ENCODE results near the gene MFAP1. TPM values are rescaled to one million over a fixed set of nuclear protein-coding genes. Genes with fewer than 3 reads are reported as not detected.
A peak's percentile ranks its signal among the peaks of the same experiment; 100 is the strongest.
"Not testable (repeated sequence)": the region's sequence is repeated elsewhere in the genome, so short reads cannot be mapped to it uniquely, and the experiment has no call there.

MFAP1 gene
- 49.3 and 51.3 TPM in 2 replicates for total RNA-seq

- Mint-ChIP-seq H3K27ac (peak within 1 kb of the TSS; percentile 98), H3K4me1 (peaks cover 38% of the 10 kb centered on the region), H3K9me3 (peaks cover 5% of the 10 kb centered on the region), H3K27me3 (no peaks in the 10 kb centered on the region), H3K36me3 (ENCODE audit: low read depth) (peaks cover 33% of the 10 kb centered on the region), H3K4me3 (peak within 1 kb of the TSS; percentile 92)
- intact Hi-C loops (cut with micrococcal nuclease), result loop anchor here (1.0 to 10.0 kb wide), 4 partner anchors 24 to 900 kb away; partner anchors contain the start of genes HYPK and SERINC4
- peak; percentile 97 for DNase-seq
Measured at GRCh38 chr15:43824302-43825246, at the start of gene MFAP1. MFAP1 (minus strand) TSS chr15:43824690; CDS start chr15:43824569, 121 bp downstream.

DNA sequence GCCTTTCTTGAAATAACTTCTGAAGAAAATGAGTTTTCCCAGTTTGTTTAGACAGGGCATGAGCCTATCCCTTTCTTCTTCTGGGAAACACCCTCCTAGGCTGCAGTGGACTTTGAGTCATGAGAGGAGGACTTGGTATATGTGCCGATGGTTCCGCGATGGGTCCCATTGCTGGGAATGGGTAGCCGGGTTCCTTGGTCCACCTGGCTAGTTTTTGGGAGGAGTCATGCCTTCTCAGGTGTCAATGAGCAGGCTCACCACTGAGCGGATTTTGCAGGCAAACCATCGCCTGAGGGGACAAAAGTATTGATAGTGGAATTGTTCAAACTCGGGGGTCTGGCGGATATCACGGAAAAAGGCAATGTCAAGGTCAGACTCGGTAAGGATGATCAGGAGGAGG lies 49.2 kb upstream of the MFAP1 start:
- H3K9me3 Mint-ChIP-seq, result no peaks in the 10 kb centered on the region
- H3K4me1 Mint-ChIP-seq, result peaks cover 2% of the 10 kb centered on the region
- no peak overlapping the region for H3K27ac Mint-ChIP-seq
- H3K4me3 Mint-ChIP-seq, result no peak overlapping the region
- peaks cover 41% of the 10 kb centered on the region for H3K36me3 Mint-ChIP-seq (ENCODE audit: low read depth)
- intact Hi-C loops (cut with micrococcal nuclease), result no loop called here
- DNase-seq, result no peak
- H3K27me3 Mint-ChIP-seq, result no peaks in the 10 kb centered on the region

DNA sequence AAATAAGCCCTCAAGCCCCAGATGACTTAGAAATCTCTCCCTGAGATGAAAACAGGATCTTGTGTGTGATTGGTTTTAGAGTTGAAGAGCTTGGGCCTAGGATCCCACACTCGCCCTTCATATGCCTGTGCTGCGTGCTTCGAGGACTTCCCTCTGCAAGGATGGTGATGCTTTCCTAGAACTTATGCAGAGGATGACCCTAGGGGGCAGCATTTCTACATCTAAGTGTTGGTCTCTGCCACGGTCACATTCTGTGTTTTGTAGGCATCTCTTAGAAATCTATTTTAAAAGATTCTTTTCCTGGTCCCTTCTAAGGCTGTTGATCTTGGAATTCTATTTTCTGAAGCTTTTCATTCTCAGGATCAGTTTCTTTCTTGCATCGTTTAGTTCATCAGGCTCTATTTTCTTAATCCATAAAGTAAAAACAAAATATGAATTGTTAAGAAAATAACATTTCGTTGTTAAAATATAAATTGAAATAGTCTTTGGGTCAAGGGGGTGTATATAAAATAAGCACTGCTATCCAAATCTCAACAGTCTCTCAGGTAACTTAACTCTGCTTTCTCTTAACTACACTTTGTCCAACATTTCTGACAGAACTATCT lies 48.0 kb upstream of the MFAP1 start:
- Mint-ChIP-seq H3K4me3 (no peak overlapping the region), H3K36me3 (ENCODE audit: low read depth) (peaks cover 43% of the 10 kb centered on the region), H3K27me3 (no peaks in the 10 kb centered on the region), H3K9me3 (no peaks in the 10 kb centered on the region), H3K4me1 (peaks cover 3% of the 10 kb centered on the region), H3K27ac (no peak overlapping the region)
- intact Hi-C loops (cut with micrococcal nuclease), result no loop called here
- peak; percentile 68 for DNase-seq

DNA sequence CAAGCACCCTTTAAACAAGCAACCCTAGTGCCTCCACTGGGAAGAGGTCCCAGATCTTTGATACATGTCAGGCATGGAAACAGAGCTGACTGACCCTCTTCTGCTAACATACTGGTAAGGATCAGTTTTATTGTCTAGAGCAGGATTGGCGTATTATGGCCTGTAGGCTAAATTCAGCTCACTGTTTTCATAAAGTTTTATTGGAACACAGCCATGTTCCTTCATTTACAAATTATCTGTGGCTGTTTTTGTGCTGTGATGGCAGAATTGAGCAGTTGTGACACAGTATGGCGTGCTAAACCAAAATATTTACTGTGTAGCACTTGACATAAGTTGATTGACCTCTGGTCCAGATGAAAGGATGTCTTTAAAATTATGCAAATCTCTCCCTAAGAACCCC lies 47.3 kb upstream of the MFAP1 start:
- H3K4me3 Mint-ChIP-seq, result no peak overlapping the region
- H3K9me3 Mint-ChIP-seq, result no peaks in the 10 kb centered on the region
- H3K27ac Mint-ChIP-seq, result no peak overlapping the region
- peaks cover 4% of the 10 kb centered on the region for H3K4me1 Mint-ChIP-seq
- peaks cover 44% of the 10 kb centered on the region for H3K36me3 Mint-ChIP-seq (ENCODE audit: low read depth)
- no peak for DNase-seq
- intact Hi-C loops (cut with micrococcal nuclease), result no loop called here
- no peaks in the 10 kb centered on the region for H3K27me3 Mint-ChIP-seq

GRCh38 chr15:43868406-43868805 lies 43.9 kb upstream of the MFAP1 start:
- H3K27ac Mint-ChIP-seq, result no peak overlapping the region
- intact Hi-C loops (cut with micrococcal nuclease), result no loop called here
- DNase-seq, result no peak
- H3K9me3 Mint-ChIP-seq, result no peaks in the 10 kb centered on the region
- H3K4me3 Mint-ChIP-seq, result no peak overlapping the region
- H3K4me1 Mint-ChIP-seq, result peaks cover 4% of the 10 kb centered on the region
- peaks cover 40% of the 10 kb centered on the region for H3K36me3 Mint-ChIP-seq (ENCODE audit: low read depth)
- no peaks in the 10 kb centered on the region for H3K27me3 Mint-ChIP-seq

- H3K27me3 Mint-ChIP-seq, result no peaks in the 10 kb centered on the region
- no peaks in the 10 kb centered on the region for H3K9me3 Mint-ChIP-seq
- H3K27ac Mint-ChIP-seq, result no peak overlapping the region
- no peak for DNase-seq
- no peak overlapping the region for H3K4me3 Mint-ChIP-seq
- intact Hi-C loops (cut with micrococcal nuclease), result no loop called here
- peaks cover 36% of the 10 kb centered on the region for H3K36me3 Mint-ChIP-seq (ENCODE audit: low read depth)
- H3K4me1 Mint-ChIP-seq, result peaks cover 2% of the 10 kb centered on the region
Measured at GRCh38 chr15:43867096-43867495, 42.6 kb upstream of the MFAP1 start.

GRCh38 chr15:43866636-43867035 lies 42.1 kb upstream of the MFAP1 start:
- DNase-seq, result not testable (repeated sequence)

DNA sequence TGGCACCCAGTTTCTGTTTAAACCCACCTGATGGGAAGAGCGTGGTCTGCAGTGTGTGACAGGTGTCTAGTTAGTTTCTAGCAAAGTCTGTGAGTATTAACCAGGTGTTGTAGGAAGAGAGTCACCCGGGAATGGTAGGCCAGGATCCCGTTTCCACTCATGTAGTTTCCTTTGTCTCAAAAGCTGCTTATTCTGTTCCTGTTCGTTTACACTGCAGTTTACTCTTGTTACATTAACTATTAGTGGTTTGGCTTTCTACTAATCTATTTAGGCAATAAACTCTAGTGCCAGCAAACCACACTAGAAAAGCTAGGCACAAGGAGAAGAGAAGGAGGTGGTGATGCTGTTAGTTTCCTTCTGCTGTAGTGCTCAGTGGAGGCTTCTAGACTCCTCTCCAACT lies 35.1 kb upstream of the MFAP1 start:
- Mint-ChIP-seq H3K4me3 (no peak overlapping the region), H3K36me3 (ENCODE audit: low read depth) (peaks cover 55% of the 10 kb centered on the region), H3K27ac (no peak overlapping the region), H3K4me1 (peaks cover 7% of the 10 kb centered on the region), H3K9me3 (no peaks in the 10 kb centered on the region), H3K27me3 (no peaks in the 10 kb centered on the region)
- intact Hi-C loops (cut with micrococcal nuclease), result no loop called here
- no peak for DNase-seq

More at GRCh38 chr15:43866636-43867035, 42.1 kb upstream of the MFAP1 start:
- H3K4me1 Mint-ChIP-seq; H3K27me3 Mint-ChIP-seq; H3K9me3 Mint-ChIP-seq; intact Hi-C loops (cut with micrococcal nuclease); H3K27ac Mint-ChIP-seq; H3K4me3 Mint-ChIP-seq: not testable (repeated sequence)
- H3K36me3 Mint-ChIP-seq (ENCODE audit: low read depth), result peaks cover 36% of the 10 kb centered on the region

DNA sequence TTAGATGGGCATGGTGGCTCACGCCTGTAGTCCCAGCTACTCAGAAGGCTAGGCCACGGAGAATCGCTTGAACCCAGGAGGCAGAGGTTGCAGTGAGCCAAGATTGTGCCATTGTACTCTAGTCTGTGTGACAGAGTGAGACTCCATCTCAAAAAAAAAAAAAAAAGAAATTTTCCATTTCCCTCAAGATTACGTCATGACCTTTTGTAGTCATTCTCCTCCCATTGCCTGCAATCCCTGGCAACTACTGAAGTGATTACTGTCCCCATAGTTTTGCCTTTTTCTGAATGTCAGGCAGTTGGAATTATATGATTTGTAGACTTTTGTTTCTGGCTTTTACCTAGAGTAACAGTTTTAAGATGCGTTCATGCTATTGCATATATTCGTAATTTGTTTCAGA lies 30.3 kb upstream of the MFAP1 start:
- H3K9me3 Mint-ChIP-seq, result no peaks in the 10 kb centered on the region

GRCh38 chr15:43852607-43853006 lies 28.1 kb upstream of the MFAP1 start:
- intact Hi-C loops (cut with micrococcal nuclease), result no loop called here
- Mint-ChIP-seq H3K27me3 (no peaks in the 10 kb centered on the region), H3K4me1 (peaks cover 3% of the 10 kb centered on the region), H3K4me3 (no peak overlapping the region), H3K27ac (no peak overlapping the region), H3K9me3 (no peaks in the 10 kb centered on the region), H3K36me3 (ENCODE audit: low read depth) (peaks cover 57% of the 10 kb centered on the region)
- DNase-seq, result no peak

More for the DNA sequence above, 30.3 kb upstream of the MFAP1 start:
- Mint-ChIP-seq H3K4me3 (no peak overlapping the region), H3K4me1 (peaks cover 5% of the 10 kb centered on the region), H3K27me3 (no peaks in the 10 kb centered on the region), H3K36me3 (ENCODE audit: low read depth) (peaks cover 61% of the 10 kb centered on the region), H3K27ac (no peak overlapping the region)
- DNase-seq, result no peak
- intact Hi-C loops (cut with micrococcal nuclease), result no loop called here

DNA sequence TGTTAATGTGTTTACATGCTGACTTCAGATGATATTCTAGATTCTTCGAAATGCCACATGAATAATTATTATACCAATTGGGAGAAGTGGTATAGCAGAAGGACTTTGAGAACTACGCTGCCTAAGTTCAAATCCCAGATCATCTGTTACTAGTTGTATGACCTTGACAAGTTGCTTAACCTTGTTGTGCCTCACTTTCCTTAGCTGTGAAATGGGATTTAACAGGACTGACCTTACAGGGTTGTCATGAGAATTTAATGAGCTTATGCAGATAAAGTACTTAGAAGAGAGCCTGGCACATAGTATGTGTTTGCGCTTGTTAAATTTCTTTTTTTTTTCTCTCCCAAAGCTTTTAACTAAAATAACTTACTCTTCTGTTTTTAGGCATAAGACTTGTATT lies 26.8 kb upstream of the MFAP1 start:
- no peak overlapping the region for H3K27ac Mint-ChIP-seq
- H3K27me3 Mint-ChIP-seq, result no peaks in the 10 kb centered on the region
- DNase-seq, result no peak

DNA sequence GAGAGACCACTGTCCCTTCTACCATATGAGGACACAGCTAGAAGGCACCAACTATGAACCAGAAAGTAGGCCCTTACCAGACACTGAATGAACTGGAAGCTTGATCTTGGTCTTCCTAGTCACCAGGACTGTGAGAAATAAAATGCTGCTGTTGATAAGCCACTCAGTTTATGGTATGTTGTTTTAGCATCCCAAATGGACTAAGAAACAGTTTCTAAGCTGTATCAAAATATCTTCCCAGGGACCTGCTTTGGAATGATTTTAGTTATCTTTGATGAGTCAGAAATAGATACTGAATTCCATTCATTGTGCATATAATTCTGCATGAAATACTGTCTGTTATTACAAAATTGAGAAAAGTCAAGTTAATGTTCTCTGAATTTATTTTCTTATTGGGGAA lies 20.9 kb upstream of the MFAP1 start:
- intact Hi-C loops (cut with micrococcal nuclease), result no loop called here
- H3K9me3 Mint-ChIP-seq, result no peaks in the 10 kb centered on the region
- peaks cover 44% of the 10 kb centered on the region for H3K36me3 Mint-ChIP-seq (ENCODE audit: low read depth)
- no peak for DNase-seq
- H3K4me1 Mint-ChIP-seq, result peaks cover 2% of the 10 kb centered on the region
- H3K27me3 Mint-ChIP-seq, result no peaks in the 10 kb centered on the region
- no peak overlapping the region for H3K4me3 Mint-ChIP-seq
- no peak overlapping the region for H3K27ac Mint-ChIP-seq

More for the DNA sequence above, 26.8 kb upstream of the MFAP1 start:
- Mint-ChIP-seq H3K4me1 (peaks cover 3% of the 10 kb centered on the region), H3K36me3 (ENCODE audit: low read depth) (peaks cover 50% of the 10 kb centered on the region), H3K9me3 (no peaks in the 10 kb centered on the region), H3K4me3 (no peak overlapping the region)
- intact Hi-C loops (cut with micrococcal nuclease), result no loop called here

- Mint-ChIP-seq H3K36me3 (ENCODE audit: low read depth) (peaks cover 54% of the 10 kb centered on the region), H3K4me3 (peak overlapping the region; percentile 66), H3K4me1 (peaks cover 29% of the 10 kb centered on the region)
- H3K9me3 Mint-ChIP-seq; H3K27ac Mint-ChIP-seq; H3K27me3 Mint-ChIP-seq; intact Hi-C loops (cut with micrococcal nuclease); DNase-seq: not testable (repeated sequence)
Measured at GRCh38 chr15:43832485-43832884, 8.0 kb upstream of the MFAP1 start.

DNA sequence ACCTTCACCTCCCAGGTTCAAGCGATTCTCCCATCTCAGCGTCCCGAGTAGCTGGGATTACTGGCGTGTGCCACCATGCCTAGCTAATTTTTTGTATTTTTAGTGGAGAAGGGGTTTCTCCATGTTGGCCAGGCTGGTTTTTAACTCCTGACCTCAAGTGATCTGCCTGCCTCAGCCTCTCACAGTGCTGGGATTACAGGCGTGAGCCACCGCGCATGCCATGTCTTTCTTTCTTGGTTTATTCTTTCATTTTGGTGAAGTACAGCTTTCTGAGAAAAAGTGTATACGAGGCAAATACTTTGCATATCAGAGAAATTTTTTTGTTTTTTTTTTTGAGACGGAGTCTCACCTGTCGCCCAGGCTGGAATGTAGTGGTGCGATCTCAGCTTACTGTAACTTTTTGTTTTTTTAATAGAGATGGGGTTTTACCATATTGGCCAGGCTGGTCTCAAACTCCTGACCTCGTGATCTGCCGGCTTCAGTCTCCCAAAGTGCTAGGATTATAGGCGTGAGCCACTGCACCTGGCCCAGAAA lies 7.1 kb upstream of the MFAP1 start:
- H3K9me3 Mint-ChIP-seq; intact Hi-C loops (cut with micrococcal nuclease); H3K27me3 Mint-ChIP-seq; DNase-seq: not testable (repeated sequence)
- Mint-ChIP-seq H3K4me3 (peak overlapping the region; percentile 66), H3K36me3 (ENCODE audit: low read depth) (peaks cover 55% of the 10 kb centered on the region), H3K27ac (peak overlapping the region; percentile 35), H3K4me1 (peaks cover 30% of the 10 kb centered on the region)
